HG02571 (cell line): Measurements from ENCODE around the gene GJB1.
"Not testable (repeated sequence)": the region's sequence is repeated elsewhere in the genome, so short reads cannot be mapped to it uniquely, and the experiment has no call there.

Source experiments
- ATAC-seq: cut with Tn5 transposase; IDR thresholded peaks from one replicate; pipeline ENCODE4 v1.9.1; 2021; ENCODE audit warnings: mild to moderate bottlenecking, moderate library complexity; ENCODE audit not compliant: unreplicated experiment

Gene GJB1

DNA sequence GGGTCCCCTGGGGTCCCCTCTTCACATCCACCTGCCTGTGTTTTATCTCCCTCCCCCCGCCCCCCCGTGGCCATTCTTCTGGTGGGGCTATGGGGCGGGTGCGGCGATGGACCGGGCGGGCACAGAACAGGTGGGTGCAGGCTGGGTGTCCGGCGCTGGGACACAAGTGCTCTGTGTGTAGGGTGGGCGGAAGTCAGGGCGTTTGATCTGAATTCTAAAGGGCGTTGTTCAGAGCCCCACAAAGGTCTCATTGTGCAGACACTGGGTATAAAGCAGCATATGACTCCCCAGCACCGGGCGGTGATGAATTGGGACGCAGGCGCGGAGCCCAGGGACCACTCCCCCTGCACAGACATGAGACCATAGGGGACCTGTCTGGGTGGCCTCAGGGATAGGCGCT, at the start of gene GJB1:
TSS of gene GJB1 (plus strand) at position 296 of the 400 bp plus-strand sequence. CDS start 484 bp downstream, outside the sequence.
- ATAC-seq, result no peak

DNA sequence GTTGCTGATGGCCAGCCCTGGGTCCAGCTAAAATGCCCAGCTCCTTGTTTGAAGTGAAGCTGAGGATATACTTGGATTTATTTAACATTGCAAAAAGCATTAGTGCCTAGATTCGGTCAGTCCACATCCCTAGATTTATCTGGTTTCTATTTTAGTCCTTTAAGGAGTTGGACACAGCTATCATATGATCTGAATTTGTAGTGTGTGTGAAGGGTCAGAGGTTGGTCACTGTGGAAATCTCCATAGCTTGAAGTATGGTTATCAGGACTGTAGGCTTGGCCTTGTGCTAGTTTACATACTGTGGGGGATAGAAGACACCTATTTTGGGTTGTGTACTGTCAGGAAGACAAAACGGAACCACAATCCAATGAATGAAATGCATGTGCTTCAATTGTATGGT, 49.6 kb upstream of the GJB1 start:
- no peak for ATAC-seq

DNA sequence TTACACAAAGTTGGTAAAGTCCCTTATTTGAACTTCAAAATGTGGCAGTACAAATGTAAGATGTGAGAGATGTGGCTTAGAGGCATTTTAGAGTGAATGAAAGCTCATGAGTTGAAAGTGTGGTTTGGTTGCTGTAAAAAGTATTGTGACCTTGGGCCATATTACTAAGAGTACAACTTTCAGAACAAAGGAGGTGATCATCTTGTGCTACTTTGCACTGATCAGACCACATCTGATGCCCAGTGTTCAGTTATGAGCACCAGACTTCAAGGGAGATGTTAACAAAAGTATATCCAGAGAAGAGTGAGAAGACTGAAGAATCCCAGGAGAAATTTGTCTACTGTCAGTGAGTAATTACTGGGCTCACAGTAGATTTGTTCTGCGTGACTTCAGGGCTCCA, 48.2 kb upstream of the GJB1 start:
- ATAC-seq, result no peak

DNA sequence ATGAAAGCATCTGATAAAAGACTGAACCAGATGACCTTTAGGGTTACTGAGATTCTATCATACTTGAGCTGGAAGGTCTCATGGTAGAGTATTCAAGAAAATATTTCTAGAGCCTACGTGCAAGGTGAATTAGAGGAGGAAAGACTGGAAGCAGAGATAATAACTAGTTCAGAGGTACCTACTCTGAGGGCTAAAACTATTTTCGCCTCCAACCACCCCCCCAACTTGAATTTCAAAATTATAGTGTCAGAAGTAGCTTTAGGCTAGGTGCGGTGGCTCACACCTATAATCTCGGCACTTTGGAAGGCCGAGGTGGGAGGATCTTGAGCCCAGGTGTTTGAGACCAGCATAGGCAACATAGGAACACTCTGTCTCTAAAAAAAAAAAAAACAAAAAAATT, 47.5 kb upstream of the GJB1 start:
- ATAC-seq, result no peak

DNA sequence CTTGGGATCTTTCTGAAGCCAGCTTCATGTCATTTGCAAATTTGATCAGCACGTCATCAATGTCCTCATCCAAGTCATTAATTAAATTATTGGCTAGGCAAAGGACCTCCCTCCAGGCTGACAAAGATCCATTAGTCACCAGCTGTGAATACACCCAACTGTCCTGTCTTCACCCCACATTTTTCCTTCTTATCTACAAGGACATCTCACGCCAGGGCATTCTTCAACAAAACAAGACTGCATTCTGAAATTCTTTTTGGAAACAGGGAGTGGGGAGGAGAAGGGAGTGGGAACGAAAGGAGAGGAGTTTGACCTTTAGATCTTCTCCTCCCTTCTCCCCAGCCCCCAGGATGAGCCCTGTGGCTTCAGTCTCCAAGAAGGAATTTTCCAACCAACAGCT, 45.7 kb upstream of the GJB1 start:
- no peak for ATAC-seq

DNA sequence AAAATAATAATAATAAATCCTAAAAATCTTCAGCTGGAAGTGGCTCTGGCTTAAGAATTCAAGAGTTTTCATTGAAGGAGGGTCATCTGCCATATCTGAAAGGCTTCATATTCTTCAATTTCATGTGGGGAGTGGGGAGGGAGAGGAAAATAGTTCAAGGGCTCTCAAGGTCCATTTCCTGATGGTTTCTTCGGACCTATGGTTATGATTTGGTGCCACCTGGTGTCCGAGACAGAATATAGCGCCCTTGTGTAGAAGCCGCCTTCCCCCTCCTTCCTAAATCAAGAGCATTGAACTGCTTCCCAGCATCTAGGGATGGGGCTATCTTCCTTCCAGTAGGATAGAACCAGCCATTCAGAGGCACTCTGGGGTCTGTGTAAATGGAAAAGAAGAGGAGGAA, 44.1 kb upstream of the GJB1 start:
- no peak for ATAC-seq

DNA sequence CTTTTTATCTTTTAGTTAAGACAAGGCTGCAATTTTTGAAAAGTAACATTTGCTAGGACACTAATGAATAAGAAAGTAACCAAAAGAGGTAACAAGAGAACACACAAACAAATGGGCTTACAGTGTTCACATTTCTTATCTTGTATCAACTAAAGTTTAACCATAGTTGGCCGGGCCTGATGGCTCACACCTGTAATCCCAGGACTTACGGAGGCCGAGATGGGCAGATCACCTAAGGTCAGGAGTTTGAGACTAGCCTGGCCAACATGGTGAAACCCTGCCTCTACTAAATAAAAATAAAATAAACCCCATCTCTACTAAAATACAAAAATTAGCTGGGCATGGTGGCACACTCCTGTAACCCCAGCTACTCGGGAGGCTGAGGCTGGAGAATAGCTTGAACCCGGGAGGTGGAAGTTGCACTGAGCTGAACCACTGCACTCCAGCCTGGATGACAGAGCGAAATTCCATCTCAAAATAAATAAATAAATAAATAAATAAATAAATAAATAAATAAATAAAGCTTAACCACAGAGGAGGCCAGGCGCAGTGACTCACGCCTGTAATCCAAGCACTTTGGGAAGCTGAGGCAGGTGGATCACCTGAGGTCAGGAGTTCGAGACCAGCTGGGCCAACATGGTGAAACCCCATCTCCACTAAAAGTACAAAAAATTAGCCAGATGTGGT, 42.3 kb upstream of the GJB1 start:
- ATAC-seq, result not testable (repeated sequence)

DNA sequence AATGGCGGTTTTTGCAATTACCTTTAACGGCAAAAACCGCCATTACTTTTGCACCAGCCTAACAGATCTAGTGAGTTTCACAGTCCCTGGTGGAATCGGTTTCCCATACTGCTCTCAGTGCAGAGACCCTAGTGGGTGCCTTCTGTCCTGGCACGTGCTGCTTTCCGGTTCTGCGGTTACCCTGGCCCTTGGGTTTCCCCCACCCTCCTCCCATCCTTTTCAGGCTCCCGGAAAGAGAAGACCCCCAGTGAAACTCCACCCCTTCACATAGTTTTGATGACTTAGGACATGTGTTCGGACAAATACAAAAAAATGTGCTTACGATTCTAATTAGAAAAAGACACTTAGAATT, 41.5 kb upstream of the GJB1 start:
- ATAC-seq, result peak; percentile 27

DNA sequence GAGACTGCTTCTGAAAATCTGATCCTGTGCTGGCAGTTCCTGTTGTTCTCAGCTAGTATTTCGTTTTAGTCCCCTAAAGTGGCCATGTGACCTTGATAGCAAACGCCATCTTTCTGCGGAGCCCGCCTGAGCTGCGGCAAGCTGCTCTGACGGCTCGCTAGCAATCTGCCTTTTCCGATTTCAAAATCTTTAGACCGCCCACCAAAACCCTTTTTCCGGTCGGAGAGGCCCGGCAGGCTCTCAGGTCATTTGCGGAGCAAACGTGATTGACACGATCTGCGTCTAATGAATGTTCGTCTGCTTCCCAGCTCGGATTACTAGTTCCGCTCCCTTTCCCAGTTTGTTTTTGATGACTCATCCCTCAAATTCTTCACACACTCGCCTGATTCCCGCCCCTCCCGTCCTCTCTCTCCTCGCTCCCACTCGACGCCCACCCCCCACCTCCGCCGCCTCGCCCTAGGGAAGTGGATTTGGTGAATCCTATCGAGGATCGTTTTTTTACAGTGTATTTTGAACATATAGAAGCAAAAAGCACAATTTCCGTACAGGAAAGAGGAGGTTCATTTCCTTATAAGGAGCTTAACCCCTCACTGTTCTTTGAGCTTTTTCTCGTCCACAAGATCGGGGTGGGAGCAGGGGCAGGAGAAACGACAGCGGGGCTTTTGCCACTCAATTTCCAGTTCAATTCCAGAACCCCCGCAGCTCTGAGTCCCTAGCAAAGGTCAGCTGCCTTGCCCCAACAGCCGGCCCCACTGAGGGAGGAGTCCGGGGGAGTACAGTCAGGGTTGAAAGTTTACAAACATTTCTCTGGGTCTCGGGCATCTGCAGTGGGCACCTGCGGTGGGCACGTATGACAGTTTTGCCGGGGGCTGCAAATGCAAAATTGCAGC, 40.9 kb upstream of the GJB1 start:
- peak; percentile 78 for ATAC-seq

DNA sequence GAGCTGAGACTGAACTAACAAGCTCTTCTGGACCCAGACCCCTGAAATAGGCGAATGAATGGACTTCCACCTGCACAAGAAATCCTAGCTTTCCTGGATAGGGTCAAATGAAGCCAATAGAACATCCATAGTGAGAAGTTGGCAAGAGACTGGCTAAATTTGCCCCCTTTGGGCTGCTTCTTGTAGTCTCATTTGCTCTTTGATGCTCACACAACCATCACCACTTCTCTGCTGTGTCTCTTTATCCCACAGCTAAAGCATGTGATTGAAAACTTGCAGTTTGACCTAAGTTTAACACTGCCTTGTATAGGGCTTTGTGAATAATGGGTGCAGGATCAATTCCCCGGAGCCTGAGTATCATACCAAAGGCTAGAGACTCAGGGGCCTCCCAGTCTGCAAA, 40.2 kb upstream of the GJB1 start:
- no peak for ATAC-seq

DNA sequence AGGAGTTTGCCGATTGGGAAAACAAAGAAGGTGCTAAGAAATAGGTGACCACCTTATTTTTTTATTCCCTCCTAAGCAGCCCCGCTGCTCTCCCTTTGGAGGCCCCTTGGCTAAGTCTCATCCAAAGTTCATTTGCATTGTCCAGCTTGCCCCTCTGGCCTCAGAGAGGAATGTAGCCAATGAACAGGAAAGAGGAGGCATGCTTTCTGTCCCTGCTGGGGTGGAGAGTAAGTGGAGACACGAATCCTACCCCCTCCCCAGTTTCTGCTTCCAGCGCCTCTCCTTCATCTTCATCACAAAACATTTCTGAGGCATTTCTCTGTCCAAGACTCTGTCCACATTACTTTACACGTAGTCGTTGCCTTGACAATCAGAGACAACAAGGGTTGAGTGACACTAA, 39.7 kb upstream of the GJB1 start:
- no peak for ATAC-seq

DNA sequence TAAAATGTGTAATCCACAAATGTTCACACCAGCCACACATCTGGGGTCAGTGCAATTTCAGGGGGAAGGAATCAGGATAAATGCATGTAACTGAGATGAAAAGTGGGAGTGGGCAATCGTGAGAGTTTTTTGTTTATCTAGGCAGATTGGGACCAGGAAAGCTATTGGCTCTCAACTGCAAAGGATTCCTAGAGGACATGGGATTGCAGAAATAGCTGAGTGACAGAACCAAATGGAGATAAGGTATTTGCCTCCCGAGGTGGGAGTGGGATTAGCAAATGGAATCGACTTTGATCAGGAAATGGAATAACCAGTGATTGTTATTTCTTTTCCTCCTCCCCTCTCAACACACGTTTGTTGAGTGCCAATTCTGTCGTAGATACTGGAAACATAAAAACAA, 38.9 kb upstream of the GJB1 start:
- ATAC-seq, result no peak

DNA sequence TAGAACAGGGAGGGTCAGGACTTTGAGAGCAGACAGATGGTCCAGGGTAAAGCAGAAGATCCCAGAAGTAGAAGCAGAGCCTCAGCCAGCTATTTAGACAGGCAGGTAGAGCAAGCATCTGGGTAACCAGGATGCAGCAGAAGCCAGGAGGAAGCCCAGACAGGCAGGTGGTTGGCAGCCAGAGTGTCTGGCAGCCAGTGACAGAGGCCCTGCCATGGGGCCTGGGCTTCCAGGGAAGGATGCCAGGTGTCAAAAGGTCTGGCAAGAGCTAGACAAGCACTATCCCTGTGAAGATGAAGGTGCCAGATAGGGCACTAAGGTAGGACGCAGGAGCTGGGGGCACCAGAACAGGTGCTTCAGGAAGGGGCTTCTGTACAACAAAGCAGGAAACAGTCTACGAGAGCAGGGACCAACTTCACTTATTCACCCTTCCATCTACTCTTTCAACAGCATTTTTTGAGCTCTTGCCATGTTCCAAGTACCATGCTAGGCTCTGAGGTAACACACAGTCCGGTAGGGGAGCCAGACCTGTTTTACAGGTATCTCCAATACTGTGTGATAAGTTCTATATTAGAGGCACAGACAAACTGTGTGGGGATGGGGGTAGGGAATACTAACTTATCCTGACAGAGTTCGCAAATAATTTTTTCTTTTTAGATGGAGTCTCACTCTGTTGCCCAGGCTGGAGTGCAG, 38.1 kb upstream of the GJB1 start:
- ATAC-seq, result no peak

DNA sequence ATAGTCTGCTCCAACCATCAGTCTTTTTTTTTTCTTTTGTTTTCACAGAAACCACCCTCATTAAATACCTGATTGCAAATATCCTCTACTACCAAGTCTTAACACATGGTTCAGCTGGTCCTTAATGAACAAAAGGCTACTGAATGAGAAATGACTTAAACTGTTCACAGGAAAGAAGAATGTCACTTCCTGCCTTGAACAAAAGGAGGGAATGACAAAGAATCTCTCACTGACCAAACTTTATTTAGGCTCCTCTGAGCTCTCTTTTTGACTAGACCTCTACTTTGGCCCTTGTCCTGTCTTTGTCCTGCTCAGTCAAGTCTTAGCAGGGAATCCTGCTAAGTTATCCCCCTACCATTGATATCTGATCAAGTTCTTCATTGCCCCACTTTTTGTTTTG, 31.8 kb upstream of the GJB1 start:
- no peak for ATAC-seq

DNA sequence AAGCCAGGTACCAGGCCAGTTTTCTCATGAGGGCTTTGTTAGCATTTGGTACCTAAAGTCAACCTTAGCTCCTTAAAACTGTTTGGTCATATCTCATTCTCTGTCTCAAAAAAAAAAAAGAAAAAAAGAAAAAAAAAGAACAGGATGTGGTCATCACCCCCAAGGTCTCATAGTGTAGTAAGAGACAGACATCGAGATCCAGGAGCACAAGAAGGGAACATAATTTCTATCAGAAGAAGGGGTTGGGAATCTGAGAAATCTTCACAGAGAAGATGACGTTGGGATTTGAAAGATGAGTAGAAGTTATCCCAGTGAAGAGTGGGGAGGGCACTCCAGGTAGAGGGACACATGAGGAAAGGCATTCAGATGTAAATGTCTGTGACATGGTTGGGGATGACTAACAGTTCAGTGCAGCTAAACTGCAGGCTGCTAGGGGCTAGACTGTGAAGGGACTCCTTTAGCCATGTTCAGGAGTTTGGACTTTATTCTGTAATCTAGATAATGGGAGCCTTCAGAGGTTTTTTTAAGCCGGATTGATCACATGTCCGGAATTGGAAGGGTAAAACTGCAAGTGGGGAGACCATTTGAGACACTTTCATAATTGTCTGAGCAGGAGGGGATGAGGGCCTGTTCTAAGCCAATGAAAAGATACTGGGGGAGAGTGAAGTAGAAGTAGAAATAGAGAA, 26.9 kb upstream of the GJB1 start:
- no peak for ATAC-seq

DNA sequence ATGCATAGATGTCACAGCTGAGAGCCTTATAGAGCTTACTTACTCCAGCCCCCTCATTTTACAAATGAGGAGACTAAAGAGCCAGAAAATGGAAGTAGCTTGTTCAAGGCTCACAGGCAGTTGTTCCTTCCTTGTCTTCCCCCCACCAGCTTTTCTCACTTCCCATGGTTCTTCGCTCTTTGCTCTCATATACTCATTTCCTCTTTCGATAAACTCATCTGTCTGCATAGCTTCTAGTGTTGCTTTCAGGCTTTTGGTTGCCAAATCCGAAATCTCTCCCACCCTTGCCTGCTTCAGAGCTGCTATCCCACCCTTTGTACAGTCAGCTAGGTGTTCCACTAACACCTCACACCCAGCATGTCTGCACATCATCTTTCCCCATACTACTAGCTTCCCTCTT, 25.0 kb upstream of the GJB1 start:
- ATAC-seq, result peak; percentile 56

DNA sequence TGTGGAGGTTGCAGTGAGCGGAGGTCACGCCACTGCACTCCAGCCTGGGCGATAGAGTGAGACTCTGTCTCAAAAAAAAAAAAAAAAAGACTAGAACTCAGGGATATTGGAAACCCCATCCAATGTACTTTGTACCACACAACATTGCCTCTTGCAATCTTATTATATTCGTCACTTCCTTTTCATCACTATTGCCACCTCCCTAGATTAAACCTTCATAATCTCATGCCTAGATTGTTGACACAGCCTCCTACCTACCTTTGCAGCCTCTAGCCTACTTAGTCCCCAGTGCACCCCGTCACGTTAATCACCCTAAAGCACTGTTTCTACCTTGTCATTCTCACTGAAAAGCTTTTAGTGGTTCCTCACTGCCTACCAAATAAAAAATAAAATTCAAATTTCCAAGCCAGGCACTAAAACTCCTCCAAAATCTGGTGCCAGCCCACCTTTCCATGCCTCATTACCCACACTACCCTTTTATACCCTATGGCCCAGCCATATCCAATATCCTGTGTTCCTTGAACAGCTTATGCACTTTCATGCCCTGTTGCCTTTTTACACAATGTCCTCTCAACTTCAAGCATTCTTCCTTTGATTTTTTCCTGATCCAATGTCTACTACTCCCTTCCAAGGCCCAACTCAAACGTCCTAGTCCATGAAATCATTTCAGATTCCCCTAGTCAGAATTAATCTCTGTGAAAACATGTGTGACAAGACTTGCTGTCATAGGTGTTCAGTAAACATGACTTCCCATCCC, 23.6 kb upstream of the GJB1 start:
- ATAC-seq, result no peak

DNA sequence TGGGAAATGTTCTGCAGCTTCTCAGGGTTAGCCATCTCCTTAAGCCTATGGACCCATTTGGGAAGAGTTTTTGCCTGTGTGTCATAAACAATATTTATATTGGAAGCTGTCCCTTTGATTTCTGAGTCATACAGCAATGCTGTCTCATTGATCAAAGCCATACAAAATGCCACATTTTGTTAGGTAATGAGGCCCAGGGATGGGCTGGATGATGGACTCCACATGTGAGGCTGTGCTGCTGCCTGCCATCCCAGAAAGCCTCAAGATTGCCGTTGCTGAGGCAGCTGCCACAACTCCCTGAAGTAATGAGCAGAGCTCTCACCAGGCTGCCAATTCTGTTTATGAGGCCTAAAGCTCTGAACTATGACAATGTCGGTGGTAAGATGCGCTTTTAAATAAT, 12.2 kb upstream of the GJB1 start:
- no peak for ATAC-seq

DNA sequence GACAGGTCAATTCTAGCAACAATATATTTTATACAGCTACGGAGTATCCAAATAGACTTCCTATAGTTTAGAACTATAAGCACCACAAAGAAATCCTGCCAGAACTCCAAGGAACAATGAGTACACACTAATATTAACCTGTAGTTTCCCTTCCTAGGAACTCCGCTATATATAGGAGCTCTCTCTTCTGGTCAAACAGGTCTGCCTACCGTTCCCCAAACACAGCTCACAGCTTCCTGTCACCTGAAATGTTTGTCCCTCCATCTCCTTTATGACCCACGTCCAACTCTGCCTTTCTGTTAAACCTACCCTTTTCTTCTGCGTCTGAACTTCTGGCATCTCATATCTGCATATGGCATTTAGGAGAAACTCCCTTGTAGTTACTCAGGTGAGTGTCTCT, 10.5 kb upstream of the GJB1 start:
- no peak for ATAC-seq

DNA sequence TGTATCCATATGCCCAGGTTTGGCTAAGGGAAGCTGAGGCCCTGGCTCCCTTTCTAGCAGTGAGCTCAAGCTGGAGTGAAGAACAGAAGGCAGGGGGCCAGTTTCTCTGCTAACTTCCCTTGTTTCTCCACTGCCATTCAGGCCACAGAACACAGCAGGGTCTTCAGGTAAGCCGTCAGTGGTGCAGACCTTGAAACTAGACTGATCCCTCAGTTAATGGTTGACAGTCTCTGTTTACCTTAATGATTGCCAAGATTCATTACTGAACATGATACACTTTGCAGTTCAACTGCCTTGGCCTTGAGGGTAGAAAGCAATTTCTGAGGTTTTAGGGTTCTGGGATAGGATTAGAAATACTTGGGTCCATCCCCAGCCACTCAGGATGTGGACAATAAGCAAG, 8.9 kb upstream of the GJB1 start:
- no peak for ATAC-seq
